SK-N-MC (cell line): ENCODE data around the gene MAGI1.

Experiments
- EZH2 ChIP-seq: fragments of 200-600 bp; sonication (generic); IDR thresholded peaks from one replicate; pipeline ENCODE4 v1.6.1; 2017; ENCODE audit warnings: antibody characterized with exemption
- FOXP2 ChIP-seq: optimal IDR thresholded peaks from 2 replicates; pipeline ENCODE3; 2011; ENCODE audit warnings: mild to moderate bottlenecking, moderate library complexity; ENCODE audit not compliant: insufficient read depth; ENCODE audit errors: extremely low read length, control extremely low read depth
- POLR2AphosphoS5 ChIP-seq: IDR thresholded peaks from 2 replicates; pipeline ENCODE4 v1.6.1; 2012; ENCODE audit warnings: mild to moderate bottlenecking, low read depth, low read length, borderline replicate concordance

- TF ChIP-seq EZH2 (no peak), POLR2AphosphoS5 (no peak), FOXP2 (no peak)
Measured at GRCh38 chr3:65577843-65578430, 460.8 kb downstream of the MAGI1 start.
